WTC11 (cell line): ENCODE data around the gene RTL5. TPM values are rescaled to one million over a fixed set of nuclear protein-coding genes. Genes with fewer than 3 reads are reported as not detected.

Experiments
- ATAC-seq: fragments of 200-7000 bp; cut with Tn5 transposase; 2 replicates; pipeline ENCODE4 v1.10.0; 2021; ENCODE audit warnings: mild to moderate bottlenecking, moderate library complexity
- CTCF ChIA-PET: fragments of 300-600 bp; sonication (Branson Sonifier 250); formaldehyde crosslinking; loops from one replicate; lab custom pipeline; 2021; ENCODE audit warnings: antibody characterized with exemption; lab: Charles Lee
- POLR2A ChIA-PET: fragments of 350-600 bp; sonication (Branson Sonifier 250); formaldehyde crosslinking; loops from one replicate; lab custom pipeline; 2021; ENCODE audit warnings: antibody characterized with exemption; lab: Charles Lee
- DNase-seq: peaks from one replicate; pipeline ENCODE4 v3.0.0; 2021; ENCODE audit warnings: low spot score
- H3K27ac Mint-ChIP-seq: 2 replicates; pipeline ENCODE4 v1.8.0; 2021; ENCODE audit warnings: mixed read lengths
- H3K27me3 Mint-ChIP-seq: 2 replicates; pipeline ENCODE4 v1.8.0; 2021; ENCODE audit warnings: low read depth, mild to moderate bottlenecking, moderate library complexity, mixed read lengths
- H3K36me3 Mint-ChIP-seq: 2 replicates; pipeline ENCODE4 v1.8.0; 2021; ENCODE audit warnings: mixed read lengths
- H3K4me1 Mint-ChIP-seq: 2 replicates; pipeline ENCODE4 v1.8.0; 2022; ENCODE audit warnings: mixed read lengths
- H3K4me3 Mint-ChIP-seq: 2 replicates; pipeline ENCODE4 v1.8.0; 2021; ENCODE audit warnings: mild to moderate bottlenecking, moderate library complexity, mixed read lengths
- H3K9me3 Mint-ChIP-seq: 2 replicates; pipeline ENCODE4 v1.8.0; 2021; ENCODE audit warnings: mixed read lengths
- AFF4 ChIP-seq: sonication (generic); formaldehyde crosslinking; IDR thresholded peaks from 2 replicates; pipeline ENCODE4 v1.8.1; 2023; ENCODE audit warnings: mild to moderate bottlenecking, missing genetic modification reagents, borderline replicate concordance
- AR ChIP-seq: fragments of 250-450 bp; sonication (Bioruptor Pico); IDR thresholded peaks from 2 replicates; pipeline ENCODE4 v1.9.0; 2021; ENCODE audit warnings: mild to moderate bottlenecking
- CTCF ChIP-seq: fragments of 200-600 bp; IDR thresholded peaks from 2 replicates; pipeline ENCODE4 v1.8.0; 2022; ENCODE audit warnings: antibody characterized with exemption
- EMX1 ChIP-seq: fragments of 250-450 bp; sonication (Bioruptor Pico); IDR thresholded peaks from 2 replicates; pipeline ENCODE4 v1.8.0; 2021; ENCODE audit warnings: mild to moderate bottlenecking
- FOXP1 ChIP-seq: sonication (generic); formaldehyde crosslinking; IDR thresholded peaks from 2 replicates; pipeline ENCODE4 v1.8.0; 2022; ENCODE audit warnings: missing genetic modification reagents, mild to moderate bottlenecking, moderate library complexity, borderline replicate concordance
- GRHL2 ChIP-seq: fragments of 250-450 bp; sonication (Bioruptor Pico); IDR thresholded peaks from 2 replicates; pipeline ENCODE4 v1.8.0; 2022; ENCODE audit warnings: mild to moderate bottlenecking, moderate library complexity; ENCODE audit not compliant: insufficient replicate concordance, severe bottlenecking
- HMGXB4 ChIP-seq: sonication (generic); formaldehyde crosslinking; IDR thresholded peaks from 2 replicates; pipeline ENCODE4 v1.8.1; 2023; ENCODE audit warnings: mild to moderate bottlenecking, moderate library complexity, missing genetic modification reagents
- MAX ChIP-seq: sonication (generic); formaldehyde crosslinking; IDR thresholded peaks from 2 replicates; pipeline ENCODE4 v1.8.0; 2022; ENCODE audit warnings: mild to moderate bottlenecking, missing genetic modification reagents
- MLX ChIP-seq: sonication (generic); formaldehyde crosslinking; IDR thresholded peaks from 2 replicates; pipeline ENCODE4 v1.8.1; 2023; ENCODE audit warnings: mild to moderate bottlenecking, missing genetic modification reagents, moderate library complexity
- NR2C2 ChIP-seq: sonication (generic); formaldehyde crosslinking; IDR thresholded peaks from 2 replicates; pipeline ENCODE4 v1.8.0; 2022; ENCODE audit warnings: mild to moderate bottlenecking, missing genetic modification reagents
- SMAD3 ChIP-seq: sonication (generic); formaldehyde crosslinking; IDR thresholded peaks from 2 replicates; pipeline ENCODE4 v1.8.0; 2022; ENCODE audit warnings: missing genetic modification reagents, mild to moderate bottlenecking, borderline replicate concordance
- SOX15 ChIP-seq: fragments of 250-450 bp; sonication (Bioruptor Pico); IDR thresholded peaks from 2 replicates; pipeline ENCODE4 v1.9.0; 2021; ENCODE audit warnings: mild to moderate bottlenecking
- STAT6 ChIP-seq: sonication (generic); formaldehyde crosslinking; conservative IDR thresholded peaks from 2 replicates; pipeline ENCODE4 v1.8.1; 2023; ENCODE audit warnings: mild to moderate bottlenecking, low read depth, missing genetic modification reagents, moderate library complexity
- TP53 ChIP-seq: sonication (generic); formaldehyde crosslinking; IDR thresholded peaks from 2 replicates; pipeline ENCODE4 v1.8.1; 2023; ENCODE audit warnings: mild to moderate bottlenecking, missing genetic modification reagents
- ZNF263 ChIP-seq: sonication (generic); formaldehyde crosslinking; IDR thresholded peaks from 2 replicates; pipeline ENCODE4 v1.8.1; 2022; ENCODE audit warnings: low read depth, mild to moderate bottlenecking, moderate library complexity, missing genetic modification reagents
- ZNF423 ChIP-seq: fragments of 250-450 bp; sonication (Bioruptor Pico); IDR thresholded peaks from 2 replicates; pipeline ENCODE4 v2.1.2; 2022; ENCODE audit warnings: mild to moderate bottlenecking, moderate library complexity
- ZNF671 ChIP-seq: fragments of 250-450 bp; sonication (Bioruptor Pico); IDR thresholded peaks from 2 replicates; pipeline ENCODE4 v1.8.0; 2021; ENCODE audit warnings: mild to moderate bottlenecking
- ZSCAN18 ChIP-seq: fragments of 250-450 bp; sonication (Bioruptor Pico); IDR thresholded peaks from 2 replicates; pipeline ENCODE4 v2.1.2; 2022; ENCODE audit warnings: mild to moderate bottlenecking, moderate library complexity
- total RNA-seq: library from RNA; stranded (reverse); gene quantifications from 3 replicates; pipeline ENCODE4 v1.2.3, GENCODE V29; 2021

Gene RTL5
- total RNA-seq, 1 experiment from 2014 or later = 1.3 TPM

GRCh38 chrX:72142094-72142793 lies 10.5 kb upstream of the RTL5 start:
- Mint-ChIP-seq H3K36me3 (peaks cover 13% of the 10 kb centered on the region; the same call in 1 of the 2 replicates), H3K9me3 (no peaks in the 10 kb centered on the region), H3K4me3 (no peak overlapping the region), H3K4me1 (no peaks in the 10 kb centered on the region), H3K27ac (no peak overlapping the region), H3K27me3 (no peaks in the 10 kb centered on the region)
- ATAC-seq (no peak), DNase-seq (no peak)
- ChIA-PET CTCF (interaction anchor here (1.2 kb wide), 1 partner anchor 120 kb away, joined by 3 read pairs; no protein-coding TSS in a partner anchor), POLR2A (no interaction called here)
- no peak for TF ChIP-seq STAT6 (CRISPR knock-in tag)
- TF ChIP-seq ZNF671 = no peak
- no peak for TF ChIP-seq GRHL2 (CRISPR knock-in tag)
- TF ChIP-seq HMGXB4 (CRISPR knock-in tag) = no peak
- TF ChIP-seq MAX (CRISPR knock-in tag) = no peak
- no peak for TF ChIP-seq ZNF263
- TF ChIP-seq AR (CRISPR knock-in tag) = no peak
- TF ChIP-seq SMAD3 (CRISPR knock-in tag) = no peak
- no peak for TF ChIP-seq ZNF423 (CRISPR knock-in tag)
- TF ChIP-seq ZSCAN18 (CRISPR knock-in tag) = no peak
- TF ChIP-seq EMX1 = no peak
- TF ChIP-seq MLX (CRISPR knock-in tag) = no peak
- no peak for TF ChIP-seq NR2C2 (CRISPR knock-in tag)
- TF ChIP-seq CTCF = no peak
- no peak for TF ChIP-seq SOX15 (CRISPR knock-in tag)
- TF ChIP-seq TP53 = no peak
- no peak for TF ChIP-seq FOXP1 (CRISPR knock-in tag)
- TF ChIP-seq AFF4 (CRISPR knock-in tag) = no peak
